Lung (tissue), 12 donors: ENCODE measurements around the gene ZC3H11A. TPM values are rescaled to one million over a fixed set of nuclear protein-coding genes. Genes with fewer than 3 reads are reported as not detected.

Experiments
- ATAC-seq: fragments of 200-7000 bp; cut with Tn5 transposase; one replicate; pipeline ENCODE4 v1.9.1; 2020; ENCODE audit warnings: moderate number of reproducible peaks; ENCODE audit not compliant: insufficient read depth, low FRiP score
- DNase-seq, 3 donors: peaks; one replicate each; pipeline ENCODE4 v3.0.0-alpha.2; 2013 to 2017
- H3K27ac ChIP-seq, 2 donors: one replicate each; pipeline ENCODE4 v1.5.1; 2013; ENCODE audit warnings: mild to moderate bottlenecking in 2 of 2, moderate library complexity in 2 of 2, control low read depth in 1 of 2, inconsistent platforms in 1 of 2, low read depth in 1 of 2, low read length in 1 of 2
- H3K27me3 ChIP-seq, 3 donors: one replicate each; pipeline ENCODE4 v1.5.1; 2013; ENCODE audit warnings: low read length in 2 of 3; ENCODE audit not compliant: control insufficient read depth in 3 of 3, insufficient read depth in 3 of 3
- H3K36me3 ChIP-seq, 4 donors: one replicate each; pipeline ENCODE4 v1.5.1; 2013; ENCODE audit warnings: low read length in 4 of 4, mild to moderate bottlenecking in 1 of 4, moderate library complexity in 1 of 4; ENCODE audit not compliant: control insufficient read depth in 4 of 4, insufficient read depth in 4 of 4
- H3K4me1 ChIP-seq, 5 donors: one replicate each; pipeline ENCODE4 v1.5.1; 2013; ENCODE audit warnings: low read length in 5 of 5, mild to moderate bottlenecking in 2 of 5, moderate library complexity in 1 of 5; ENCODE audit not compliant: control insufficient read depth in 5 of 5, insufficient read depth in 5 of 5
- H3K4me3 ChIP-seq: one replicate; pipeline ENCODE4 v1.5.1; 2013; ENCODE audit warnings: mild to moderate bottlenecking, control low read depth, moderate library complexity
- H3K9ac ChIP-seq, 2 donors: one replicate each; pipeline ENCODE4 v1.5.1; 2013; ENCODE audit warnings: low read length in 2 of 2, control low read depth in 1 of 2; ENCODE audit not compliant: insufficient read depth in 1 of 2
- H3K9me3 ChIP-seq, 4 donors: one replicate each; pipeline ENCODE4 v1.5.1; 2013; ENCODE audit warnings: low read length in 3 of 4, mild to moderate bottlenecking in 1 of 4, moderate library complexity in 1 of 4; ENCODE audit not compliant: control insufficient read depth in 4 of 4, insufficient read depth in 3 of 4
- CTCF ChIP-seq: IDR thresholded peaks from 2 replicates; pipeline ENCODE4 v1.5.1; 2012; ENCODE audit warnings: mild to moderate bottlenecking; ENCODE audit errors: control extremely low read depth, extremely low read depth
- WGBS, 2 donors: extraction: QIAGEN DNeasy Blood & Tissue Kit; methylation state at CpG; one replicate each; pipeline ENCODE4 v1.1.7; 2013; 5-methylcytosine and 5-hydroxymethylcytosine counted together
- polyA plus RNA-seq, 2 donors: library from polyadenylated mRNA; stranded (reverse); fragments of 200-250 nt; gene quantifications; one replicate each; pipeline ENCODE4 v1.2.1, GENCODE V29; 2013
- total RNA-seq, 2 donors: library from RNA; depleted of rRNA in 1 of 2; stranded (reverse); fragments of >200 nt in 1 of 2; gene quantifications; one replicate each; pipeline ENCODE4 v1.2.1, GENCODE V29; 2014 to 2021
- donor health status: control.
- donor health status: control.
- donor health status: Bipolar disorder and iron deficiency.
- donor health status: healthy.
- donor health status: DM: yes; HTN: yes; CAD: no.

Gene ZC3H11A
- total and polyA plus RNA-seq, 4 donors = 34.9 to 148 (median 46.4) TPM

GRCh38 chr1:203799971-203800370, 4.5 kb downstream of the ZC3H11A start:
- Histone ChIP-seq H3K9ac (no peak overlapping the region), H3K36me3 (peaks cover 0 to 19% (median 8%) of the 10 kb centered on the region in 4 donors), H3K9me3 (no peaks in the 10 kb centered on the region), H3K27ac (no peak overlapping the region), H3K27me3 (no peaks in the 10 kb centered on the region), H3K4me1 (peaks cover 3 to 40% (median 22%) of the 10 kb centered on the region in 5 donors), H3K4me3 (no peak overlapping the region)
- no peak for TF ChIP-seq CTCF
- DNase-seq (no peak), ATAC-seq (no peak)
- 77 to 78% methylated on average over 1 of the region's 1 CpG for WGBS, 2 donors

- no peak for TF ChIP-seq CTCF
- Histone ChIP-seq H3K4me1 (peaks cover 0 to 7% (median 6%) of the 10 kb centered on the region in 5 donors), H3K9me3 (no peaks in the 10 kb centered on the region), H3K9ac (no peak overlapping the region), H3K27me3 (no peaks in the 10 kb centered on the region), H3K27ac (no peak overlapping the region), H3K36me3 (peaks cover 4 to 26% (median 16%) of the 10 kb centered on the region in 4 donors), H3K4me3 (no peak overlapping the region)
- DNase-seq (no peak), ATAC-seq (no peak)
- WGBS, 2 donors = 98 to 99% methylated on average over 7 of the region's 7 CpGs
Measured at GRCh38 chr1:203805689-203806088, 10.3 kb downstream of the ZC3H11A start.

GRCh38 chr1:203807196-203807595, 11.8 kb downstream of the ZC3H11A start:
- 90 to 95% methylated on average over 2 of the region's 2 CpGs for WGBS, 2 donors
- peaks cover 4 to 26% (median 18%) of the 10 kb centered on the region in 4 donors for H3K36me3 ChIP-seq
- H3K9ac ChIP-seq = no peak overlapping the region
- no peaks in the 10 kb centered on the region for H3K9me3 ChIP-seq
- DNase-seq = no peak
- H3K4me1 ChIP-seq = peaks cover 0 to 6% (median 5%) of the 10 kb centered on the region in 5 donors
- H3K27ac ChIP-seq = no peak overlapping the region
- H3K27me3 ChIP-seq = no peaks in the 10 kb centered on the region
- TF ChIP-seq CTCF = no peak
- no peak overlapping the region for H3K4me3 ChIP-seq
- ATAC-seq = no peak
